RPMI7951 (cell line): ENCODE results near the gene TMEM144. TPM values are rescaled to one million over a fixed set of nuclear protein-coding genes. Genes with fewer than 3 reads are reported as not detected.

Experiments used
- DNase-seq: peaks from one replicate; pipeline ENCODE4 v3.0.0-alpha.2; 2012; ENCODE audit warnings: low read depth
- total RNA-seq: library from RNA; depleted of rRNA; stranded (reverse); fragments of >200 nt; shearing (Covaris generic); gene quantifications from 2 replicates; pipeline ENCODE4 v1.2.3, GENCODE V29; 2014; rRNA removed

Gene TMEM144
- total RNA-seq, 1 experiment from 2014 or later, result 2.5 TPM

- DNase-seq, result no peak
Measured at GRCh38 chr4:158297866-158298265, 87.6 kb downstream of the TMEM144 start.

GRCh38 chr4:158299459-158300007, 89.2 kb downstream of the TMEM144 start:
- no peak for DNase-seq

- DNase-seq, result no peak
Measured at GRCh38 chr4:158300012-158300411, 89.7 kb downstream of the TMEM144 start.

GRCh38 chr4:158302076-158302866, 92.0 kb downstream of the TMEM144 start:
- DNase-seq, result no peak

- DNase-seq, result no peak
Measured at GRCh38 chr4:158304694-158305093, 94.4 kb downstream of the TMEM144 start.

Other genes with a start within 250 kb of the TMEM144 start
- 0.98 and 1.2 TPM in 2 replicates for gene GASK1B, start 37.5 kb upstream of the TMEM144 start, total RNA-seq